Naive thymus-derived CD8-positive, alpha-beta T cell (primary cell): Measurements from ENCODE around the gene FANCM. TPM values are rescaled to one million over a fixed set of nuclear protein-coding genes. Genes with fewer than 3 reads are reported as not detected.
"Not testable (repeated sequence)": the region's sequence is repeated elsewhere in the genome, so short reads cannot be mapped to it uniquely, and the experiment has no call there.

Experiments used
- ATAC-seq, 2 donors: fragments of 150-1000 bp; cut with Tn5 transposase in 1 of 2; sonication (Bioruptor Pico), chemical (Tn5 transposase) in 1 of 2; 1 replicate in 1 of 2; 2 replicates in 1 of 2; pipeline ENCODE4 v1.10.0; 2021; ENCODE audit warnings: mild to moderate bottlenecking in 2 of 2, moderate library complexity in 2 of 2
- POLR2A ChIA-PET: fragments of 350-600 bp; sonication (Branson Sonifier 250); formaldehyde crosslinking; loops from one replicate; lab custom pipeline; 2021; ENCODE audit warnings: antibody characterized with exemption; lab: Charles Lee
- DNase-seq, 10 donors: peaks; one replicate each; pipeline versions ENCODE4 v3.0.0 to v3.0.0-alpha.2; 2020 to 2022
- H3K27ac Mint-ChIP-seq, 10 donors: one replicate each; pipeline ENCODE4 v1.8.0; 2020 to 2022; ENCODE audit warnings: mild to moderate bottlenecking in 10 of 10, mixed read lengths in 10 of 10, moderate library complexity in 4 of 10, inconsistent platforms in 1 of 10
- H3K27me3 Mint-ChIP-seq, 5 donors: one replicate each; pipeline ENCODE4 v1.8.0; 2021 to 2022; ENCODE audit warnings: mixed read lengths in 5 of 5
- H3K36me3 Mint-ChIP-seq, 3 donors: one replicate each; pipeline ENCODE4 v1.8.0; 2020 to 2022; ENCODE audit warnings: mixed read lengths in 3 of 3, mild to moderate bottlenecking in 2 of 3, inconsistent platforms in 1 of 3
- H3K4me1 Mint-ChIP-seq, 4 donors: one replicate each; pipeline ENCODE4 v1.8.0; 2021 to 2022; ENCODE audit warnings: mixed read lengths in 4 of 4
- H3K4me3 Mint-ChIP-seq, 10 donors: one replicate each; pipeline ENCODE4 v1.8.0; 2020 to 2022; ENCODE audit warnings: mild to moderate bottlenecking in 10 of 10, mixed read lengths in 10 of 10, moderate library complexity in 6 of 10, inconsistent platforms in 1 of 10
- H3K9me3 Mint-ChIP-seq, 9 donors: one replicate each; pipeline ENCODE4 v1.8.0; 2020 to 2022; ENCODE audit warnings: mixed read lengths in 9 of 9, mild to moderate bottlenecking in 3 of 9, inconsistent platforms in 1 of 9, moderate library complexity in 1 of 9
- polyA plus RNA-seq, 3 donors: library from polyadenylated mRNA; unstranded; fragments of 300-500 nt; fragmentation: Illumina TruSeq; gene quantifications; one replicate each; pipeline ENCODE4 v1.2.3, GENCODE V29; 2021
- total RNA-seq, 8 experiments: library from RNA in 2 of 8; stranded (reverse) in 2 of 8; gene quantifications; one replicate each; pipeline ENCODE4 v1.2.3 and lab custom pipeline; 2021 to 2026

The FANCM gene
- total and polyA plus RNA-seq, 5 experiments from 2014 or later = 4.4 to 11.2 (median 6.4) TPM

- Mint-ChIP-seq H3K36me3 (peaks cover 8 to 39% (median 14%) of the 10 kb centered on the region in 3 donors), H3K27me3 (no peaks in the 10 kb centered on the region), H3K4me3 (no peak overlapping the region), H3K4me1 (peaks cover 0 to 2% (median 0%) of the 10 kb centered on the region in 4 donors), H3K27ac (peak overlapping the region in 2 of 10 donors; percentile 6 to 31), H3K9me3 (no peaks in the 10 kb centered on the region)
- DNase-seq (no peak), ATAC-seq (no peak)
- POLR2A ChIA-PET = no interaction called here
These were observed 68.5 kb downstream of the FANCM start for GRCh38 chr14:45204241-45204640.

GRCh38 chr14:45210159-45210558, 74.4 kb downstream of the FANCM start:
- ATAC-seq (no peak), DNase-seq (no peak)
- Mint-ChIP-seq H3K9me3 (no peaks in the 10 kb centered on the region), H3K27me3 (no peaks in the 10 kb centered on the region), H3K4me3 (no peak overlapping the region), H3K36me3 (peaks cover 8 to 56% (median 16%) of the 10 kb centered on the region in 3 donors), H3K4me1 (peaks cover 0 to 2% (median 0%) of the 10 kb centered on the region in 4 donors), H3K27ac (peak overlapping the region in 1 of 10 donors; percentile 29)
- POLR2A ChIA-PET = no interaction called here

GRCh38 chr14:45211295-45211694, 75.6 kb downstream of the FANCM start:
- DNase-seq (no peak), ATAC-seq (no peak)
- H3K36me3 Mint-ChIP-seq = peaks cover 8 to 56% (median 16%) of the 10 kb centered on the region in 3 donors
- H3K27ac Mint-ChIP-seq = peak overlapping the region in 1 of 10 donors; percentile 29
- no peaks in the 10 kb centered on the region for H3K27me3 Mint-ChIP-seq
- H3K4me3 Mint-ChIP-seq = no peak overlapping the region
- POLR2A ChIA-PET = no interaction called here
- peaks cover 0 to 2% (median 0%) of the 10 kb centered on the region in 4 donors for H3K4me1 Mint-ChIP-seq
- no peaks in the 10 kb centered on the region for H3K9me3 Mint-ChIP-seq

- Mint-ChIP-seq H3K4me3 (no peak overlapping the region), H3K27me3 (no peaks in the 10 kb centered on the region), H3K4me1 (peaks cover 0 to 2% (median 0%) of the 10 kb centered on the region in 4 donors), H3K27ac (no peak overlapping the region), H3K9me3 (no peaks in the 10 kb centered on the region), H3K36me3 (peaks cover 3 to 55% (median 11%) of the 10 kb centered on the region in 3 donors)
- no peak for DNase-seq
- POLR2A ChIA-PET = no interaction called here
- no peak for ATAC-seq
These were observed 76.5 kb downstream of the FANCM start for GRCh38 chr14:45212231-45212630.

- H3K36me3 Mint-ChIP-seq = peaks cover 0 to 63% (median 15%) of the 10 kb centered on the region in 3 donors
- H3K4me1 Mint-ChIP-seq, H3K27ac Mint-ChIP-seq, H3K27me3 Mint-ChIP-seq, POLR2A ChIA-PET, ATAC-seq, H3K4me3 Mint-ChIP-seq, DNase-seq, H3K9me3 Mint-ChIP-seq: not testable (repeated sequence)
These were observed 78.0 kb downstream of the FANCM start for GRCh38 chr14:45213716-45214115.

- peak overlapping the region in 2 of 10 donors; percentile 56 to 60 for H3K27ac Mint-ChIP-seq
- H3K9me3 Mint-ChIP-seq, H3K4me1 Mint-ChIP-seq, H3K4me3 Mint-ChIP-seq, POLR2A ChIA-PET, H3K27me3 Mint-ChIP-seq, ATAC-seq, DNase-seq: not testable (repeated sequence)
- H3K36me3 Mint-ChIP-seq = peaks cover 0 to 64% (median 15%) of the 10 kb centered on the region in 3 donors
These were observed 78.6 kb downstream of the FANCM start for GRCh38 chr14:45214341-45214740.

- Mint-ChIP-seq H3K9me3 (peaks cover 0 to 2% (median 0%) of the 10 kb centered on the region in 9 donors), H3K27me3 (no peaks in the 10 kb centered on the region), H3K4me1 (no peaks in the 10 kb centered on the region), H3K27ac (peak overlapping the region in 1 of 10 donors; percentile 9), H3K36me3 (peaks cover 17 to 59% (median 46%) of the 10 kb centered on the region in 3 donors), H3K4me3 (no peak overlapping the region)
- POLR2A ChIA-PET = no interaction called here
- DNase-seq (no peak), ATAC-seq (no peak)
These were observed 86.9 kb downstream of the FANCM start for GRCh38 chr14:45222485-45223262.

GRCh38 chr14:45227566-45227965, 91.8 kb downstream of the FANCM start:
- no peak for ATAC-seq
- H3K27ac Mint-ChIP-seq = peak overlapping the region in 2 of 10 donors; percentile 4 to 28
- H3K4me3 Mint-ChIP-seq = no peak overlapping the region
- no peaks in the 10 kb centered on the region for H3K27me3 Mint-ChIP-seq
- POLR2A ChIA-PET = no interaction called here
- no peaks in the 10 kb centered on the region for H3K9me3 Mint-ChIP-seq
- peaks cover 0 to 2% (median 0%) of the 10 kb centered on the region in 4 donors for H3K4me1 Mint-ChIP-seq
- DNase-seq = no peak
- peaks cover 25 to 75% (median 60%) of the 10 kb centered on the region in 3 donors for H3K36me3 Mint-ChIP-seq

GRCh38 chr14:45238988-45239387, 103.3 kb downstream of the FANCM start:
- DNase-seq = no peak
- peak overlapping the region in 1 of 10 donors; percentile 17 for H3K27ac Mint-ChIP-seq
- H3K4me1 Mint-ChIP-seq = peaks cover 0 to 6% (median 0%) of the 10 kb centered on the region in 4 donors
- H3K9me3 Mint-ChIP-seq = no peaks in the 10 kb centered on the region
- no peak overlapping the region for H3K4me3 Mint-ChIP-seq
- POLR2A ChIA-PET = no interaction called here
- peaks cover 7 to 49% (median 23%) of the 10 kb centered on the region in 3 donors for H3K36me3 Mint-ChIP-seq
- ATAC-seq = no peak
- no peaks in the 10 kb centered on the region for H3K27me3 Mint-ChIP-seq

GRCh38 chr14:45242706-45243105, 107.0 kb downstream of the FANCM start:
- POLR2A ChIA-PET = no interaction called here
- no peak overlapping the region for H3K4me3 Mint-ChIP-seq
- H3K27ac Mint-ChIP-seq = peak overlapping the region in 1 of 10 donors; percentile 15
- no peak for DNase-seq
- peaks cover 0 to 6% (median 0%) of the 10 kb centered on the region in 4 donors for H3K4me1 Mint-ChIP-seq
- no peaks in the 10 kb centered on the region for H3K27me3 Mint-ChIP-seq
- no peak for ATAC-seq
- peaks cover 0 to 31% (median 15%) of the 10 kb centered on the region in 3 donors for H3K36me3 Mint-ChIP-seq
- H3K9me3 Mint-ChIP-seq = no peaks in the 10 kb centered on the region

GRCh38 chr14:45246151-45246550, 110.4 kb downstream of the FANCM start:
- Mint-ChIP-seq H3K36me3 (peaks cover 0 to 13% (median 7%) of the 10 kb centered on the region in 3 donors), H3K9me3 (no peaks in the 10 kb centered on the region), H3K4me1 (peaks cover 5 to 28% (median 10%) of the 10 kb centered on the region in 4 donors), H3K27me3 (no peaks in the 10 kb centered on the region), H3K4me3 (no peak overlapping the region), H3K27ac (no peak overlapping the region)
- DNase-seq = no peak
- POLR2A ChIA-PET = interaction anchor here (1.2 kb wide), 1 partner anchor 285 kb away, joined by 3 read pairs; no protein-coding TSS in a partner anchor
- ATAC-seq = no peak

- no peak overlapping the region for H3K4me3 Mint-ChIP-seq
- H3K27ac Mint-ChIP-seq = no peak overlapping the region
- POLR2A ChIA-PET = interaction anchor here (1.2 kb wide), 1 partner anchor 285 kb away, joined by 3 read pairs; no protein-coding TSS in a partner anchor
- ATAC-seq (no peak), DNase-seq (no peak)
- H3K36me3 Mint-ChIP-seq = peaks cover 0 to 7% (median 7%) of the 10 kb centered on the region in 3 donors
- no peaks in the 10 kb centered on the region for H3K9me3 Mint-ChIP-seq
- H3K27me3 Mint-ChIP-seq = no peaks in the 10 kb centered on the region
- H3K4me1 Mint-ChIP-seq = peaks cover 8 to 33% (median 15%) of the 10 kb centered on the region in 4 donors
These were observed 111.0 kb downstream of the FANCM start for GRCh38 chr14:45246691-45247090.

- no peaks in the 10 kb centered on the region for H3K9me3 Mint-ChIP-seq
- H3K36me3 Mint-ChIP-seq = peaks cover 0 to 2% (median under 1%) of the 10 kb centered on the region in 3 donors
- no peaks in the 10 kb centered on the region for H3K27me3 Mint-ChIP-seq
- POLR2A ChIA-PET = no interaction called here
- ATAC-seq (no peak), DNase-seq (no peak)
- no peak overlapping the region for H3K4me3 Mint-ChIP-seq
- H3K4me1 Mint-ChIP-seq = peaks cover 8 to 33% (median 19%) of the 10 kb centered on the region in 4 donors
- H3K27ac Mint-ChIP-seq = no peak overlapping the region
These were observed 111.7 kb downstream of the FANCM start for GRCh38 chr14:45247427-45247826.
